Brain microvascular endothelial cell (primary cell): ENCODE results near the gene CARD18.
A peak's percentile ranks its signal among the peaks of the same experiment; 100 is the strongest.

Experiments
- DNase-seq: peaks from one replicate; pipeline ENCODE4 v3.0.0-alpha.2; 2020
- H3K27ac ChIP-seq: fragments of 250-450 bp; sonication (Bioruptor Pico); 2 replicates; pipeline ENCODE4 v1.5.1; 2020; ENCODE audit warnings: mild to moderate bottlenecking, moderate library complexity
- H3K27me3 ChIP-seq: fragments of 250-450 bp; sonication (Bioruptor Pico); replicated peaks from 2 replicates; pipeline ENCODE4 v1.5.1; 2020; ENCODE audit warnings: mild to moderate bottlenecking
- H3K36me3 ChIP-seq: fragments of 250-450 bp; sonication (Bioruptor Pico); replicated peaks from 2 replicates; pipeline ENCODE4 v1.5.1; 2020; ENCODE audit warnings: mild to moderate bottlenecking
- H3K4me3 ChIP-seq: 2 replicates; pipeline ENCODE4 v1.5.1; 2011; ENCODE audit warnings: low read depth, mild to moderate bottlenecking, control low read depth, low read length, moderate library complexity
- CTCF ChIP-seq: IDR thresholded peaks from 2 replicates; pipeline ENCODE4 v1.5.1; 2011; ENCODE audit warnings: low read depth, mild to moderate bottlenecking, moderate library complexity, low read length, control low read depth, inconsistent platforms; ENCODE audit errors: missing control alignments
- in situ Hi-C: cut with HindIII; loops from 2 replicates; pipeline ENCODE4 v1.10.0; 2017; ENCODE audit warnings: low sequenced_read_pairs, low pct_ligation_motif_present

Gene CARD18

GRCh38 chr11:105177658-105178057, 38.1 kb upstream of the CARD18 start:
- Histone ChIP-seq H3K36me3 (no peaks in the 10 kb centered on the region), H3K27ac (peak overlapping the region; percentile 62), H3K4me3 (no peak overlapping the region), H3K27me3 (no peaks in the 10 kb centered on the region)
- in situ Hi-C loops, result no loop called here
- no peak for TF ChIP-seq CTCF
- peak; percentile 77 for DNase-seq

- no peak overlapping the region for H3K4me3 ChIP-seq
- in situ Hi-C loops, result no loop called here
- H3K27me3 ChIP-seq, result no peaks in the 10 kb centered on the region
- no peak for TF ChIP-seq CTCF
- H3K27ac ChIP-seq, result no peak overlapping the region
- DNase-seq, result no peak
- H3K36me3 ChIP-seq, result no peaks in the 10 kb centered on the region
Measured at GRCh38 chr11:105168457-105168856, 28.9 kb upstream of the CARD18 start.

- H3K36me3 ChIP-seq, result no peaks in the 10 kb centered on the region
- no peak for DNase-seq
- no peaks in the 10 kb centered on the region for H3K27me3 ChIP-seq
- no peak for TF ChIP-seq CTCF
- in situ Hi-C loops, result no loop called here
- H3K27ac ChIP-seq, result no peak overlapping the region
- H3K4me3 ChIP-seq, result no peak overlapping the region
Measured at GRCh38 chr11:105167244-105167643, 27.7 kb upstream of the CARD18 start.

GRCh38 chr11:105164208-105164607, 24.6 kb upstream of the CARD18 start:
- no peak for DNase-seq
- Histone ChIP-seq H3K36me3 (no peaks in the 10 kb centered on the region), H3K27ac (no peak overlapping the region), H3K27me3 (no peaks in the 10 kb centered on the region), H3K4me3 (no peak overlapping the region)
- TF ChIP-seq CTCF, result no peak
- in situ Hi-C loops, result no loop called here

- no peak overlapping the region for H3K27ac ChIP-seq
- in situ Hi-C loops, result no loop called here
- no peak for TF ChIP-seq CTCF
- DNase-seq, result no peak
- no peaks in the 10 kb centered on the region for H3K27me3 ChIP-seq
- H3K4me3 ChIP-seq, result no peak overlapping the region
- no peaks in the 10 kb centered on the region for H3K36me3 ChIP-seq
Measured at GRCh38 chr11:105162506-105162905, 22.9 kb upstream of the CARD18 start.

GRCh38 chr11:105158436-105158835, 18.9 kb upstream of the CARD18 start:
- no peak for TF ChIP-seq CTCF
- in situ Hi-C loops, result no loop called here
- DNase-seq, result no peak
- no peak overlapping the region for H3K4me3 ChIP-seq
- no peak overlapping the region for H3K27ac ChIP-seq
- H3K36me3 ChIP-seq, result no peaks in the 10 kb centered on the region
- no peaks in the 10 kb centered on the region for H3K27me3 ChIP-seq
